ENCODE measurements around the gene NT5C2.

The NT5C2 gene

DNA sequence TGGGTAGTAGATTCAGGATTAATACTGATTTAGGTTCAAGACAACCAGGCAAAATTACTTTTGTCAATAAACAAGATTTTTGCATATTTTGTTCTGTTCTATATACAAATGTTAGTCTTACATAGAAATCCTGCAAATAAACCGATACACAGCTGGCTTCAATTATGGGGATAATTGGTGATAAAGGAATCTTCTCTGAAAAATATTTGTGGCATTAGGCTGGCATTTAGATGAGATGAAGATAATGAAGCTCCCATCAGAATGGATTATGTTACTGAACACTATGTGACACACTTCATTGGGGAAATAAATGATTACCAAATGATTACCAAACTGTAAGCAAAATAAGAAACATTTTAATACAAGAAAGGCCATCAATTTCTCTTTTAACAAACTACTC is 65.8 kb downstream of the NT5C2 start:
- H3K4me1 ChIP-seq (ENCODE audit: control insufficient read depth, low read length), result no peaks in the 10 kb centered on the region
- H3K27ac ChIP-seq (ENCODE audit: low read depth, low read length), result no peak overlapping the region
- peaks cover 3% of the 10 kb centered on the region; the same call in 1 of the 2 replicates for H4K20me1 ChIP-seq (ENCODE audit: control insufficient read depth, insufficient read depth, low read depth, low read length)
- no peaks in the 10 kb centered on the region for H3K27me3 ChIP-seq (ENCODE audit: control insufficient read depth, low read length)
- no peaks in the 10 kb centered on the region for H3K9me3 ChIP-seq (ENCODE audit: control insufficient read depth, insufficient read depth, low read length)
- no peak overlapping the region for H3K4me3 ChIP-seq (ENCODE audit: low read length)
- peaks cover 12% of the 10 kb centered on the region for H3K79me2 ChIP-seq (ENCODE audit: control insufficient read depth, low read length)
- H3F3A ChIP-seq (ENCODE audit: control insufficient read depth, insufficient read depth), result peaks cover 9% of the 10 kb centered on the region; the same call in 1 of the 2 replicates
- peaks cover 14% of the 10 kb centered on the region for H3K36me3 ChIP-seq (ENCODE audit: control insufficient read depth, low read length)
- H3K9me2 ChIP-seq (replicated peaks; ENCODE audit: control insufficient read depth, low read length), result no peaks in the 10 kb centered on the region
- no peak overlapping the region for H3K4me2 ChIP-seq (ENCODE audit: low read length)
- TF ChIP-seq, protein P1, sequence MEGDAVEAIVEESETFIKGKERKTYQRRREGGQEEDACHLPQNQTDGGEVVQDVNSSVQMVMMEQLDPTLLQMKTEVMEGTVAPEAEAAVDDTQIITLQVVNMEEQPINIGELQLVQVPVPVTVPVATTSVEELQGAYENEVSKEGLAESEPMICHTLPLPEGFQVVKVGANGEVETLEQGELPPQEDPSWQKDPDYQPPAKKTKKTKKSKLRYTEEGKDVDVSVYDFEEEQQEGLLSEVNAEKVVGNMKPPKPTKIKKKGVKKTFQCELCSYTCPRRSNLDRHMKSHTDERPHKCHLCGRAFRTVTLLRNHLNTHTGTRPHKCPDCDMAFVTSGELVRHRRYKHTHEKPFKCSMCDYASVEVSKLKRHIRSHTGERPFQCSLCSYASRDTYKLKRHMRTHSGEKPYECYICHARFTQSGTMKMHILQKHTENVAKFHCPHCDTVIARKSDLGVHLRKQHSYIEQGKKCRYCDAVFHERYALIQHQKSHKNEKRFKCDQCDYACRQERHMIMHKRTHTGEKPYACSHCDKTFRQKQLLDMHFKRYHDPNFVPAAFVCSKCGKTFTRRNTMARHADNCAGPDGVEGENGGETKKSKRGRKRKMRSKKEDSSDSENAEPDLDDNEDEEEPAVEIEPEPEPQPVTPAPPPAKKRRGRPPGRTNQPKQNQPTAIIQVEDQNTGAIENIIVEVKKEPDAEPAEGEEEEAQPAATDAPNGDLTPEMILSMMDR (IDR thresholded peaks at IDR 0.05; ENCODE audit: low read depth, low read length, poor library complexity, severe bottlenecking), result no peak

GRCh38 chr10:103125323-103126267 is 67.5 kb downstream of the NT5C2 start:
- no peak overlapping the region for H3K4me2 ChIP-seq (ENCODE audit: low read length)
- H3K4me1 ChIP-seq (ENCODE audit: control insufficient read depth, low read length), result no peaks in the 10 kb centered on the region
- H3K27ac ChIP-seq (ENCODE audit: low read depth, low read length), result no peak overlapping the region
- H3K27me3 ChIP-seq (ENCODE audit: control insufficient read depth, low read length), result no peaks in the 10 kb centered on the region
- no peaks in the 10 kb centered on the region for H3K9me3 ChIP-seq (ENCODE audit: control insufficient read depth, insufficient read depth, low read length)
- no peak for TF ChIP-seq EZH2phosphoT487 (IDR thresholded peaks at IDR 0.05; ENCODE audit: borderline replicate concordance, low read length)
- TF ChIP-seq, protein P1 (IDR thresholded peaks at IDR 0.05; ENCODE audit: low read depth, low read length, poor library complexity, severe bottlenecking), result no peak
- peaks cover 20% of the 10 kb centered on the region for H3K79me2 ChIP-seq (ENCODE audit: control insufficient read depth, low read length)
- peaks cover 3% of the 10 kb centered on the region; the same call in 1 of the 2 replicates for H4K20me1 ChIP-seq (ENCODE audit: control insufficient read depth, insufficient read depth, low read depth, low read length)
- peaks cover 18% of the 10 kb centered on the region for H3K36me3 ChIP-seq (ENCODE audit: control insufficient read depth, low read length)
- H3K9me2 ChIP-seq (replicated peaks; ENCODE audit: control insufficient read depth, low read length), result no peaks in the 10 kb centered on the region
- peaks cover 9% of the 10 kb centered on the region; the same call in 1 of the 2 replicates for H3F3A ChIP-seq (ENCODE audit: control insufficient read depth, insufficient read depth)
- no peak overlapping the region for H3K4me3 ChIP-seq (ENCODE audit: low read length)

GRCh38 chr10:103124420-103125096 is 68.5 kb downstream of the NT5C2 start:
- H3K4me2 ChIP-seq (ENCODE audit: low read length), result no peak overlapping the region
- H3K4me1 ChIP-seq (ENCODE audit: control insufficient read depth, low read length), result no peaks in the 10 kb centered on the region
- no peak overlapping the region for H3K4me3 ChIP-seq (ENCODE audit: low read length)

More at GRCh38 chr10:103124420-103125096, 68.5 kb downstream of the NT5C2 start:
- no peaks in the 10 kb centered on the region for H3K27me3 ChIP-seq (ENCODE audit: control insufficient read depth, low read length)
- no peak overlapping the region for H3K27ac ChIP-seq (ENCODE audit: low read depth, low read length)
- peaks cover 9% of the 10 kb centered on the region; the same call in 1 of the 2 replicates for H3F3A ChIP-seq (ENCODE audit: control insufficient read depth, insufficient read depth)
- no peaks in the 10 kb centered on the region for H3K9me2 ChIP-seq (replicated peaks; ENCODE audit: control insufficient read depth, low read length)
- peaks cover 3% of the 10 kb centered on the region; the same call in 1 of the 2 replicates for H4K20me1 ChIP-seq (ENCODE audit: control insufficient read depth, insufficient read depth, low read depth, low read length)
- TF ChIP-seq EZH2phosphoT487 (IDR thresholded peaks at IDR 0.05; ENCODE audit: borderline replicate concordance, low read length), result no peak
- TF ChIP-seq, protein P1 (IDR thresholded peaks at IDR 0.05; ENCODE audit: low read depth, low read length, poor library complexity, severe bottlenecking), result no peak
- peaks cover 25% of the 10 kb centered on the region for H3K79me2 ChIP-seq (ENCODE audit: control insufficient read depth, low read length)
- H3K9me3 ChIP-seq (ENCODE audit: control insufficient read depth, insufficient read depth, low read length), result no peaks in the 10 kb centered on the region
- H3K36me3 ChIP-seq (ENCODE audit: control insufficient read depth, low read length), result peaks cover 20% of the 10 kb centered on the region
